LHCN-M2 (cell line): ENCODE measurements around the gene COL23A1. TPM values are rescaled to one million over a fixed set of nuclear protein-coding genes. Genes with fewer than 3 reads are reported as not detected.
"Not testable (repeated sequence)": the region's sequence is repeated elsewhere in the genome, so short reads cannot be mapped to it uniquely, and the experiment has no call there.

Experiments
- DNase-seq: peaks from one replicate; pipeline ENCODE4 v3.0.0-alpha.2; 2012; ENCODE audit warnings: low read depth
- total RNA-seq: library from RNA; depleted of rRNA; stranded (reverse); fragments of >200 nt; gene quantifications from 2 replicates; pipeline ENCODE4 v1.2.3, GENCODE V29; 2014

COL23A1 gene
- total RNA-seq, 1 experiment from 2014 or later: not detected

- no peak for DNase-seq
These were observed 208.1 kb downstream of the COL23A1 start for GRCh38 chr5:178381921-178382695.

- DNase-seq: no peak
These were observed 209.0 kb downstream of the COL23A1 start for GRCh38 chr5:178381206-178381605.

- no peak for DNase-seq
These were observed 209.6 kb downstream of the COL23A1 start for GRCh38 chr5:178380541-178381074.

- no peak for DNase-seq
These were observed 210.1 kb downstream of the COL23A1 start for GRCh38 chr5:178380086-178380485.

GRCh38 chr5:178378527-178379484, 211.4 kb downstream of the COL23A1 start:
- no peak for DNase-seq

DNA sequence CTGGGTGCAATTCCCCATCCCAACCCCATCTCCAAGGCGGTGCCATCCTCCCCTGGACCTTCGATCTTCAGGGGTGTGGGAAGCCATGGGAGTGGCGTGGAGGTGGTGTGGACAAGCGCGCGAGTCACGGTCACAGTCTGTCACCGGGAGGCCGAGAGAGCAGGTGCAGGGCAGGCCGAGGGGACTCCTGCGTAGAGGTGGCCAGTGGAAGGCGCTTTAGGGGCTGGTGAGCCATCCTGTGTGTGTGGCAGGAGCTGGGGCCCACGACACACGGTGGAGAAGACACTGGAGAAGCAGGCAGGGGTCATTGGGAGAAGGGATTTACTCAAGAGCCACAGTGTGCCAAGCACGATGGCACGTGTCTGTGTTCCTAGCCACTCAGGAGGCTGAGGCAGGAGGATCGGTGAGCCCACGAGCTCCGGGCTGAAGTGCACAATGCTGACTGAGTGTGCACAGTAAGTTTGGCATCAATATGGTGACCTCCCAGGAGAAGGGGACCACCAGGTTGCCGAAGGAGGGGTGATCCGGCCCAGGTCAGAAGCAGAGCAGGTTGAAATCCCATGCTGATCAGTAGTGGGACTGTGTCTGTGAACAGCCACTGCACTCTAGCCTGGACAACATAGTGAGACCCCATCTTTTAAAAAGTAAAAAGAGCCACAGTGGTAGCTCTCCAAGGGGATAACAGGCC, 212.5 kb downstream of the COL23A1 start:
- no peak for DNase-seq

- no peak for DNase-seq
These were observed 213.1 kb downstream of the COL23A1 start for GRCh38 chr5:178376921-178377582.

DNA sequence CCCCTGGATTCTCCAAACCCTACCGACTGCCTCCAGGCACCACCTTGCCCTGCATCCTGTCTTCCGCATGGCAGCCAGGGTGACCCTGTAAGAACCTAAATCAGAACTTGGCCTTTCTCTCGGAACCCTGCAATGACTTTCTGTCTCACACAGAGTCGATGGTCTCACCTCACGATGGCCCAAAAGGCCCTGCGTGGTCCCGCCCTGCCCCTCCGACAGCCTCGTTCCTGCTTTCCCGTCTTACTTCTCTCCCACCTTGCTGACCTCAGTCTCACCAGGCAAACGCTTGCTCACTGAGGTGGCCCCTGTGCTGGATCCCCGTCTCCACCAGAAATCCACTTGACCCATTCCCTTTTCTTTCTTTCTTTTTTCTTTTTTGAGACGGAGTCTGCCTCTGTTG, 214.8 kb downstream of the COL23A1 start:
- no peak for DNase-seq

- DNase-seq: no peak
These were observed 216.5 kb downstream of the COL23A1 start for GRCh38 chr5:178373711-178374110.

DNA sequence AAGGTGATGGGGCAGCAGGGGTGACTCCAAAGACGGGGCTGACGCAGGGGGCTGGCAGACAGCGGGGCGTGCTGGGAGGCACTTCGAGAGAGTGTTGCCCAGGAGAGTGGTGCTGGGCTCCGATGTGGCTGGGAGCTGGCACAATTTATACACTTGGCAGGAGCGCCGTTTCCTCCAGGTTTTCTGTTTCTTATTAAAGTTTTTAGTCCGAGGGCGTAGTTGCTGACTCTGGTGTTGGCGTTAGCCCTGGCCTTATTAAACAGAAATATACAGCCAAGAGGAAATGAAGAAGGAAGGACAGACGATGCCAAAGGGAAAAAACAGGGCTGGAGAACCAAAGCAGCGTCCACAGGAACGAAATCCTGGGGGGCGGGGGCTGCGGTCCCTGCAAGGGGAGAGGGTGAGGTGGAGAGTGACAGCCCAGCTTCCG, 218.0 kb downstream of the COL23A1 start:
- no peak for DNase-seq

GRCh38 chr5:178371362-178372111, 218.7 kb downstream of the COL23A1 start:
- no peak for DNase-seq

DNA sequence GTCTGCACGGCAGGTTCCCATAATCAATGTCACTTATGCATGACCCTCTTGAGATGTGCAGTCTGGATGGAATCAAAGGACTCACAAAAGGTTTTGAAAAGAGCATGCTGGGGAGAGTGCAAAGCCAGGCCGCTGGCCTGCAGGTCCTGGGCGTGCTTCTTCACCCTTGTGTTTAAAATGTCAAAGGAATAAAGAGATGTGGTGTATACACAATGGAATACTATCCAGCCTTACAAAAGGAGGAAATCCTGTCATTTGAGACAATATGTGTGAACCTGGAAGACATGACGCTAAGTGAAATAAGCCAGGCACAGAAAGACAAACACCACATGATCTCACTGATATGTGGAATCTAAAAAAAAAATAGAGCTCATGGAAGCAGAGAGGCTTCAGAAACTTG, 220.1 kb downstream of the COL23A1 start:
- no peak for DNase-seq

DNA sequence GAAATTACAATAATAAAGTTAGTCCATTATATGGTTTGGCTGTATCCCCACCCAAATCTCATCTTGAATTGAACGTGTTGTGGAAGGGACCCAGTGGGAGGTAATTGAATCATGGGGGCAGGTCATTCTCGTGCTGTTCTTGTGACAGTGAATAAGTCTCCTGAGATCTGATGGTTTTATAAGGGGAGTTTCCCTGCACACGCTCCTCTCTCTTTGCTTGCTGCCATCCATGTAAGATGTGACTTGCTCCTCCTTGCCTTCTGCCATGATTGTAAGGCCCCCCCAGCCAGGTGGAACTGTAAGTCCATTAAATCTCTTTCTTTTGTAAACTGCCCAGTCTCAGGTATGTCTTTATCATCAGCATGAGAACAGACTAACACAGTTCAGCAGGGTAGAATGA, 220.7 kb downstream of the COL23A1 start:
- not testable (repeated sequence) for DNase-seq

- no peak for DNase-seq
These were observed 221.4 kb downstream of the COL23A1 start for GRCh38 chr5:178368716-178369300.

DNA sequence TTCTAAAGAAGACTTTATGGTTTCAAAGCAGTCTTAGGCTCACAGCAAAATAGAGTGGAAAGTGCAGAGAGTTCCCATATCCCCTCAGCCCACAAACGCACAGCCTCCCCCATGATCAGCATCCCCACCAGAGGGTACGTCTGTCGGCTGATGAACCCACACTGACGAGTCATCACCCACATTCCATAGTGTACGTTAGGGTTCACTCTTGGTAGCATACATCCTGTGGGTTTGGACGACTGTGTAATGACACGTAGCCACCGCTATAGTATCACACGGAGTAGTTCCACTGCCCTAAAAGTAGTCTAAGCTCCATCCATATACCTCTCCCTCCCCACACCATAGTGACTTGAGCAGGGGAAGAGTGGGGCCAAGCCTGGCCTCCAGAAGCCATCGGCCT, 221.9 kb downstream of the COL23A1 start:
- no peak for DNase-seq

DNA sequence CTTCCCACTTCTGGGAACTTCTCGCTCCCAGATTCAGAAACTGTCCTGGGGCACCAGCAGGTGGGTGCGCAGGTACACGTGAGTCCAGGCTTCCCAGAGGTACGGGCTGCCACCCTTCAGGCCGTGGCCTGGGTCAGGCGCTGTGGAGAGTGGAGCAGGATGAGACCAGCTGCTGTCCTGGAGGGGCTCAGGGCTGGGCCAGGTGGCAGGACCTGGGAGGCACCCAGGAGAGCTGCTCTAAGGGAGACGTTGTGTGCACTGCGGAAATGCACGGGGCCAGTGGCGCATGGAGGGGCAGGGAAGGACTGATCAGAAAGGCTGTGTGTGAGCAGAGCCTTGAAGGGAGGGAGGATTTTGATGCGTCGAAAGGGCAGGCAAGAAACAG, 222.5 kb downstream of the COL23A1 start:
- no peak for DNase-seq

- no peak for DNase-seq
These were observed 223.0 kb downstream of the COL23A1 start for GRCh38 chr5:178366998-178367735.

GRCh38 chr5:178365501-178366440, 224.4 kb downstream of the COL23A1 start:
- no peak for DNase-seq
